Stimulated activated CD8-positive, alpha-beta memory T cell treated with anti-CD3 and anti-CD28 coated beads, Interleukin-2, amount 100 ng/mL, for 1 hour (primary cell): ENCODE results near the gene S1PR1.
"Not testable (repeated sequence)": the region's sequence is repeated elsewhere in the genome, so short reads cannot be mapped to it uniquely, and the experiment has no call there.

Source experiments
- DNase-seq, 2 donors: peaks; one replicate each; pipeline ENCODE4 v3.0.0-alpha.2; 2020; ENCODE audit warnings: low read depth in 2 of 2

The S1PR1 gene

GRCh38 chr1:101236516-101237228, at the start of gene S1PR1:
Gene S1PR1, plus strand, starts transcription at chr1:101237019. Its CDS starts 1,966 bp downstream, at chr1:101238985.
- DNase-seq = peak; percentile 48 to 53

GRCh38 chr1:101187297-101187696, 49.5 kb upstream of the S1PR1 start:
- DNase-seq = no peak

GRCh38 chr1:101188331-101188730, 48.5 kb upstream of the S1PR1 start:
- no peak for DNase-seq

GRCh38 chr1:101188968-101189367, 47.9 kb upstream of the S1PR1 start:
- not testable (repeated sequence) for DNase-seq

- no peak for DNase-seq
Observed at GRCh38 chr1:101190441-101190840, 46.4 kb upstream of the S1PR1 start.

GRCh38 chr1:101191049-101191448, 45.8 kb upstream of the S1PR1 start:
- DNase-seq = no peak

GRCh38 chr1:101193733-101194169, 43.1 kb upstream of the S1PR1 start:
- no peak for DNase-seq

GRCh38 chr1:101194746-101195145, 42.1 kb upstream of the S1PR1 start:
- DNase-seq = no peak

GRCh38 chr1:101196668-101197067, 40.2 kb upstream of the S1PR1 start:
- DNase-seq = no peak

GRCh38 chr1:101198842-101199636, 37.8 kb upstream of the S1PR1 start:
- DNase-seq = no peak

GRCh38 chr1:101199637-101199982, 37.2 kb upstream of the S1PR1 start:
- DNase-seq = no peak

GRCh38 chr1:101200513-101200912, 36.3 kb upstream of the S1PR1 start:
- DNase-seq = no peak

- no peak for DNase-seq
Observed at GRCh38 chr1:101203820-101204540, 32.8 kb upstream of the S1PR1 start.

GRCh38 chr1:101205457-101205856, 31.4 kb upstream of the S1PR1 start:
- DNase-seq = no peak

GRCh38 chr1:101206139-101206538, 30.7 kb upstream of the S1PR1 start:
- not testable (repeated sequence) for DNase-seq

- not testable (repeated sequence) for DNase-seq
Observed at GRCh38 chr1:101207271-101207670, 29.5 kb upstream of the S1PR1 start.

- DNase-seq = no peak
Observed at GRCh38 chr1:101207891-101208290, 28.9 kb upstream of the S1PR1 start.

- DNase-seq = no peak
Observed at GRCh38 chr1:101215363-101216011, 21.3 kb upstream of the S1PR1 start.

GRCh38 chr1:101216623-101217022, 20.2 kb upstream of the S1PR1 start:
- DNase-seq = no peak

- DNase-seq = no peak
Observed at GRCh38 chr1:101217148-101217547, 19.7 kb upstream of the S1PR1 start.

- DNase-seq = not testable (repeated sequence)
Observed at GRCh38 chr1:101218968-101219367, 17.9 kb upstream of the S1PR1 start.
